Thoracic aorta (tissue), 2 donors: ENCODE results near the gene PDIA6. TPM values are rescaled to one million over a fixed set of nuclear protein-coding genes. Genes with fewer than 3 reads are reported as not detected.
"Not testable (repeated sequence)": the region's sequence is repeated elsewhere in the genome, so short reads cannot be mapped to it uniquely, and the experiment has no call there.

Experiments used
- ATAC-seq: fragments of 150-250 bp; one replicate; pipeline ENCODE4 v1.8.0; 2017; ENCODE audit warnings: low read depth; ENCODE audit not compliant: insufficient number of reproducible peaks, low FRiP score
- DNase-seq: peaks from one replicate; pipeline ENCODE4 v3.0.0-alpha.2; 2020; ENCODE audit warnings: low spot score
- H3K27ac ChIP-seq, 2 donors: fragments of 200-600 bp; sonication (generic); 1 replicate in 1 of 2; 2 replicates in 1 of 2; pipeline ENCODE4 v1.5.1; 2016; ENCODE audit warnings: mild to moderate bottlenecking in 2 of 2, moderate library complexity in 2 of 2
- H3K27me3 ChIP-seq: fragments of 200-600 bp; sonication (generic); replicated peaks from 2 replicates; pipeline ENCODE4 v1.6.0; 2016; ENCODE audit warnings: mild to moderate bottlenecking; ENCODE audit not compliant: insufficient read depth
- H3K36me3 ChIP-seq: fragments of 200-600 bp; sonication (generic); one replicate; pipeline ENCODE4 v1.5.1; 2016
- H3K4me1 ChIP-seq, 2 donors: fragments of 200-600 bp; sonication (generic); 1 replicate in 1 of 2; 2 replicates in 1 of 2; pipeline versions ENCODE4 v1.5.1 to v1.6.0; 2016; ENCODE audit warnings: low read depth in 2 of 2, mild to moderate bottlenecking in 1 of 2; ENCODE audit not compliant: control insufficient read depth in 1 of 2
- H3K4me3 ChIP-seq: fragments of 200-600 bp; sonication (generic); 2 replicates; pipeline ENCODE4 v1.5.1; 2016; ENCODE audit warnings: mild to moderate bottlenecking
- H3K9me3 ChIP-seq: fragments of 200-600 bp; sonication (generic); 2 replicates; pipeline ENCODE4 v1.5.1; 2016
- total RNA-seq, 2 donors: library from RNA; depleted of rRNA; stranded (reverse); fragments of >200 nt; gene quantifications; one replicate each; pipeline versions ENCODE4 v1.1.0 to v1.2.3, GENCODE V29; 2016
- TF ChIP-seq, protein P1 (sequence below): fragments of 200-600 bp; sonication (generic); IDR thresholded peaks from one replicate; pipeline ENCODE4 v1.5.1; 2019; ENCODE audit warnings: antibody characterized with exemption

PDIA6 gene
- total RNA-seq, 2 donors from 2014 or later: 94.9 to 100 TPM

DNA sequence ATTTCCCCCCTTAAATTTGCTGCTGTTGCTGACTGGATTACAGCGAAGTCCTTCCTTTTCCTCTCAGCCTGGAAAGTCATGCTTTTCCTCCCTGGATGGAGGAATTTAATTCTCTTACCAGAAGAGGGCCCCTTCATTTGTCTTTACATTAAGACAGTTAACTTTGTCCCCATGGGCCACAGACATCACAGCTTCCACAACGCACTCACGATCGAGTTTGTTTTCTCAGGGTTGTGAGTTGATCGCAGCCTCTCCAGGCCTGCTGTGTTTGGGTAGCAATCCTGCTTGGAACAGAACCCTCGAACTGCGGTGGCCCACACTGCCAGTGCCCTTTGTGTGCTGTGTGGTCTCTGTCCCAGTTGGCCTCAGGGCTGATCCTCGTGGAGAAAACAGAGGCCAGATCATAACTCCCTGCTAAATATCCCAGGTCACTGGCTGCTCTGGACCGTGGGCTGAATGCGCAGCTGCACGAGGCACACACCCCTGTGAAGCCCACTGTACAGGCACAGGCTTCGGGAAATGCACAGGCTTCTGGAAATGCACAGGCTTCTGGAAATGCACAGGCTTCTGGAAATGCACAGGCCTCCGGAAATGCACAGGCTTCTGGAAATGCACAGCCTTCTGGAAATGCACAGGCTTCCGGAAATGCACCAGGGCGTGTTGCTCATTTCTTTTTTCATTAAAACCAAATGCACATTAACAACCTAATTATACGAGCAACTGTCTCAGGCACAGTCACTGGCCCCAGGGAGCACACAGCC lies 2.2 kb upstream of the PDIA6 start:
- TF ChIP-seq, protein P1, sequence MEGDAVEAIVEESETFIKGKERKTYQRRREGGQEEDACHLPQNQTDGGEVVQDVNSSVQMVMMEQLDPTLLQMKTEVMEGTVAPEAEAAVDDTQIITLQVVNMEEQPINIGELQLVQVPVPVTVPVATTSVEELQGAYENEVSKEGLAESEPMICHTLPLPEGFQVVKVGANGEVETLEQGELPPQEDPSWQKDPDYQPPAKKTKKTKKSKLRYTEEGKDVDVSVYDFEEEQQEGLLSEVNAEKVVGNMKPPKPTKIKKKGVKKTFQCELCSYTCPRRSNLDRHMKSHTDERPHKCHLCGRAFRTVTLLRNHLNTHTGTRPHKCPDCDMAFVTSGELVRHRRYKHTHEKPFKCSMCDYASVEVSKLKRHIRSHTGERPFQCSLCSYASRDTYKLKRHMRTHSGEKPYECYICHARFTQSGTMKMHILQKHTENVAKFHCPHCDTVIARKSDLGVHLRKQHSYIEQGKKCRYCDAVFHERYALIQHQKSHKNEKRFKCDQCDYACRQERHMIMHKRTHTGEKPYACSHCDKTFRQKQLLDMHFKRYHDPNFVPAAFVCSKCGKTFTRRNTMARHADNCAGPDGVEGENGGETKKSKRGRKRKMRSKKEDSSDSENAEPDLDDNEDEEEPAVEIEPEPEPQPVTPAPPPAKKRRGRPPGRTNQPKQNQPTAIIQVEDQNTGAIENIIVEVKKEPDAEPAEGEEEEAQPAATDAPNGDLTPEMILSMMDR: no peak
- Histone ChIP-seq H3K27ac (no peak overlapping the region), H3K9me3 (no peaks in the 10 kb centered on the region), H3K4me3 (no peak overlapping the region), H3K27me3 (no peaks in the 10 kb centered on the region), H3K4me1 (peaks cover 16 to 26% of the 10 kb centered on the region in 2 donors), H3K36me3 (no peaks in the 10 kb centered on the region)
- no peak for ATAC-seq
- DNase-seq: no peak

DNA sequence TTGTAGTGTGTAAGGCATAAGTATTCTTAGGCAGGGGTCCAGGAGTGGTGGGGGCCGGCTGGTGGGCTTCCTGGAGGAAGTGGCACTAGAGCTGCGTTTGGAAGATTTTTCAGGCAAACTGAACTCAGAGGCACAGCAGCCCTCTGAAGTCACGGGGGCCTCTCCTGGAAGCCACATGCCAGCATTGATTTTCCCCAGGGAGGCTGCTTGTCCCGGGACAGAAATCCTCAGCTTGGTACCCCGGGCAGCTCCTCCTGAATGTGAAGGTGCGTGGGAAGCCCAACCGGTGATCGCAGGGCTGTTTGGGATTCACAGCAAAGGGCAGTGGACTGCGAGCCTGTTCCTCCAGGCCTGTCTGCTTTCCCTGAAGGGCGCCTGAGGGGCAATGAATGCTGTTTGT lies 1.6 kb upstream of the PDIA6 start:
- Histone ChIP-seq H3K27ac (no peak overlapping the region), H3K4me3 (no peak overlapping the region)

DNA sequence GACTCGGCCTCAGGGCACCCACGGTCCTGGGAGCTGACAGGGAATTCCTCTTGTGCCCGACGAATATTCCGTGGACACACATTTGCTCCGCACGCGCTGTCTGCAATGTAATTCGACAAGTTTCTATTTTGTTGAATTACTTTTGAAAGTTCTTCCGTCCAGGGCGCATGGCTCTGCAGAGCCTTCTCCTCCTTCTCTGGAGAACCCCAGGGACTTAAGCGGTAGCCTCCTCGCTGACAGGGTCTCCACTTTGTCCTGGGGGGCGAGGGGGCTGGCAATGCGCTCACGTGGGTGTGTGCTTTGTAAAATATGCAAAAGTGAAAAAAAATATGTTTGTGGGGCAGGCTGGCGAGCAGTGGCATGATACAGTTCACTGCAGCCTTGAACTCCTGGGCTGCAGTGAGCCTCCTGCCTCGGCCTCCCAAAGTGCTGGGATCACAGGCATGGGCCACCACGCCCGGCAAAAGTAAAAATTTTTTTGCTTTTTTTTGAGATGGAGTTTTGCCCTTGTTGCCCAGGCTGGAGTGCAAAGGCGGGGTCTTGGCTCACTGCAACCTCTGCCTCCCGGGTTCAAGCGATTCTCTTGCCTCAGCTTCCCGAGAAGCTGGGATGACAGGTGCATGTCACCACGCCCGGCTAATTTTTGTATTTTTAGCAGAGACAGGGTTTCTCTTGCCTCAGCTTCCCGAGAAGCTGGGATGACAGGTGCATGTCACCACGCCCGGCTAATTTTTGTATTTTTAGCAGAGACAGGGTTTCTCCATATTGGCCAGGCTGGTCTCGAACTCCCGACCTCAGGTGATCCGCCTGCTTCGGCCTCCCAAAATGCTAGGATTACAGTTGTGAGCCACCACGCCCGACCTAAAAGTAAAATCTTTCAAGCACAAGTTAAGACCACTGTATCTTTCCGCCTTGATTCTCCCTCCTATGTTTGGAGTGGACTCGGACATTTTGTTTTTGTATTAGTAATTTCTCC lies 866 bp upstream of the PDIA6 start:
- peaks cover 16 to 38% of the 10 kb centered on the region in 2 donors for H3K4me1 ChIP-seq
- not testable (repeated sequence) for H3K9me3 ChIP-seq, H3K27me3 ChIP-seq, DNase-seq, H3K36me3 ChIP-seq
- peak overlapping the region; percentile 27 to 81 for H3K27ac ChIP-seq
- peak overlapping the region; percentile 97 for H3K4me3 ChIP-seq
- ATAC-seq: peak; percentile 29

More for the DNA sequence above, 1.6 kb upstream of the PDIA6 start:
- peaks cover 16 to 31% of the 10 kb centered on the region in 2 donors for H3K4me1 ChIP-seq
- ATAC-seq: no peak
- no peaks in the 10 kb centered on the region for H3K9me3 ChIP-seq
- H3K36me3 ChIP-seq: no peaks in the 10 kb centered on the region
- H3K27me3 ChIP-seq: no peaks in the 10 kb centered on the region
- TF ChIP-seq, protein P1: no peak
- no peak for DNase-seq

DNA sequence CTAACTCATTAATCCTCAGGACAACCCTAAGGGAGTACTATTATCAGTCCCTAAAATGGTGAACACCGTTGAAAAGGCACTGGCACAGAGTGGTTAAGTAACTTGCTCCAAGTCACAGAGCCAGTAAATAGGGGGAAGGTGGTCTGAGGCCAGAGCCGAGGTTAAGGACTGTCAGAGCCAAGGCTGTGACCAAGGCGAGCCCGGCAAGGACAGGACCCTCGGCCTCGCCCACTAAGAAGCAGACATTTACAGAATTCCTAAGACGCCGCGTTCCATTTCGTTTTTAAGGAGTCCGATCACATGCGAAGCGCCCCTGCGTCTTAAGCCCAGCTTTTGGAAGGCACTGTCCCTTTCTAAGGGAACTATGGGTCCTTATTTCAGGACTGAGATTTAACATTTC lies 1.1 kb downstream of the PDIA6 start:
- TF ChIP-seq, protein P1: no peak
- no peak for DNase-seq

DNA sequence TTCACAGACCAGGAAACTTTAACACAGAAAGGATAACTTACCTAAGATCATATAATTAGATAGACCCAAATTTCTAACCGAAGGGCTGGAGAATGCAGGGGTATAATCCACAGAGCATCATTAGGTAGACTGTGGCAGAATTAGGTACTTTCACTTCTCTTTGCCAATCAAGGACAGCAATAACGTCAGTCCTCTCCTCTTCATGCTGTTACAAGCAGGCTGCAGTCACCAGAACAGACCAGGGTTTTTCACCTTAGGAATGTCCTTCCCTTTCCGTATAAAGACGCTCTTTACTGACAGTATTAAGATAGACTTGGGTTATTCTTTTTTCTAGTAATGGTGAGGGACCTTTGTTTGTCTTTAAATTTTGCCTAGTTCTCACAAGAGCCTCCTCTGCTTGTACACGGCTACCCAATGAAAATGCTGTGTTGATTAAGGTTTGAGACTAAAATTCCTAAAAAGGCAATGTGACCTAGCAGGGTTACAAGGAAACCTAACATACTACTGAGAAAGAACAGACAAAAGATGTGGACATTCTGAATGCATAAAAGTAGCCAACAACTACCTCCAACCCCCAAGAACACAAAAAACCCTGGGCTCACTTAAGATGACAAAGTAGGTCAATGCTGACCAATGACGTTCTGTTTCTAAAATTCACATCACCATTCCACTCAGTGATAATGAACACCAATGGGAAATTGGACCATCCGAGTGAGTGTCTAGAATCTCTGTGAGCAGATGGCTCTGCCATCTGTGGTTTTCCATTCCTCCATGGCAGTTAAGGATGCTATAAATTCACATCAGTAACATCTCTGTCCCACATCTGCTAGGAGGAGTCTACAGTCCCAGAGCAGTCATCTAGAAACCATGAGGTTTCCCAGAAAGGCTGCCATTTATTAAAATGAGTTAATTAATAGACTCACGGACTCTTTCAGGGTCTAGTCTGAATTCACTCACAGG lies 2.1 kb downstream of the PDIA6 start:
- ATAC-seq: no peak
- Histone ChIP-seq H3K27me3 (no peaks in the 10 kb centered on the region), H3K4me3 (peak overlapping the region; percentile 97), H3K4me1 (peaks cover 16 to 39% of the 10 kb centered on the region in 2 donors), H3K9me3 (no peaks in the 10 kb centered on the region), H3K27ac (no peak overlapping the region), H3K36me3 (no peaks in the 10 kb centered on the region)
- DNase-seq: no peak
- TF ChIP-seq, protein P1: no peak

More for the DNA sequence above, 1.1 kb downstream of the PDIA6 start:
- peaks cover 16 to 39% of the 10 kb centered on the region in 2 donors for H3K4me1 ChIP-seq
- peak overlapping the region; percentile 81 to 84 for H3K27ac ChIP-seq
- H3K27me3 ChIP-seq: no peaks in the 10 kb centered on the region
- H3K36me3 ChIP-seq: no peaks in the 10 kb centered on the region
- no peak for ATAC-seq
- H3K9me3 ChIP-seq: no peaks in the 10 kb centered on the region
- H3K4me3 ChIP-seq: peak overlapping the region; percentile 97
